Right lung (tissue), 10 donors: ENCODE results near the gene MEGF6. TPM values are rescaled to one million over a fixed set of nuclear protein-coding genes. Genes with fewer than 3 reads are reported as not detected.

ENCODE experiments used
- DNase-seq, 2 donors: peaks; one replicate each; pipeline ENCODE4 v3.0.0-alpha.2; 2013
- long read RNA-seq, 8 donors: transcript quantifications; one replicate each; lab custom pipeline, GENCODE V29; 2026
- polyA plus RNA-seq, 5 donors: library from polyadenylated mRNA; unstranded; fragments of 120-200 nt; gene quantifications; one replicate each; pipeline versions ENCODE4 v1.2.1 to v1.2.3, GENCODE V29; 2013; ENCODE audit warnings: inconsistent platforms in 1 of 5, low replicate concordance in 1 of 5; ENCODE audit not compliant: insufficient read length in 5 of 5, insufficient read depth in 1 of 5

The MEGF6 gene
- polyA plus RNA-seq = 10 to 100 TPM; 36.1 to 64.5 (median 50.8) TPM
- long read RNA-seq, donor 1, partial matches to known transcripts = 0 of 4 reads
- long read RNA-seq, donor 1, other reads (novel, unspliced or antisense) = 0 of 4 reads
- long read RNA-seq, donor 2, full-length matches to known transcripts = 3 of 3 reads
- long read RNA-seq, donor 2, partial matches to known transcripts = 0 of 3 reads
- long read RNA-seq, donor 2, other reads (novel, unspliced or antisense) = 0 of 3 reads
- long read RNA-seq, donor 3, partial matches to known transcripts = 0 of 2 reads
- long read RNA-seq, donor 3, other reads (novel, unspliced or antisense) = 0 of 2 reads
- long read RNA-seq, donor 4 = 0 reads
- long read RNA-seq, donor 5, full-length matches to known transcripts = 3 of 3 reads
- long read RNA-seq, donor 5, partial matches to known transcripts = 0 of 3 reads
- long read RNA-seq, donor 5, other reads (novel, unspliced or antisense) = 0 of 3 reads
- long read RNA-seq, donor 6, transcript MEGF6-207 (3 exons, 1,174 nt) = major isoform, 7 of 7 reads
- long read RNA-seq, donor 6, partial matches to known transcripts = 0 of 7 reads
- long read RNA-seq, donor 6, other reads (novel, unspliced or antisense) = 0 of 7 reads
- long read RNA-seq, donor 7, partial matches to known transcripts = 0 of 3 reads
- long read RNA-seq, donor 7, other reads (novel, unspliced or antisense) = 0 of 3 reads
- long read RNA-seq, donor 8 = 0 reads

- peak; percentile 85 to 86 for DNase-seq
These were observed at the start of gene MEGF6 for GRCh38 chr1:3611170-3612019. MEGF6 (minus strand) TSS chr1:3611508; CDS start chr1:3611268, 240 bp downstream.

GRCh38 chr1:3660704-3661103, 49.4 kb upstream of the MEGF6 start:
- no peak for DNase-seq

- DNase-seq = no peak
These were observed 47.8 kb upstream of the MEGF6 start for GRCh38 chr1:3659093-3659492.

- no peak for DNase-seq
These were observed 46.9 kb upstream of the MEGF6 start for GRCh38 chr1:3658231-3658615.

GRCh38 chr1:3657578-3658230, 46.4 kb upstream of the MEGF6 start:
- no peak for DNase-seq

- no peak for DNase-seq
These were observed 45.8 kb upstream of the MEGF6 start for GRCh38 chr1:3657096-3657475.

- no peak for DNase-seq
These were observed 45.3 kb upstream of the MEGF6 start for GRCh38 chr1:3656450-3657095.

GRCh38 chr1:3654549-3655281, 43.4 kb upstream of the MEGF6 start:
- no peak for DNase-seq

- no peak for DNase-seq
These were observed 41.9 kb upstream of the MEGF6 start for GRCh38 chr1:3653286-3653618.

GRCh38 chr1:3652548-3653285, 41.4 kb upstream of the MEGF6 start:
- DNase-seq = peak in 1 of 2 donors; percentile 12

- DNase-seq = peak in 1 of 2 donors; percentile 22
These were observed 40.7 kb upstream of the MEGF6 start, which contains the start of gene TP73 for GRCh38 chr1:3651930-3652547. TP73 (plus strand) TSS chr1:3652516; CDS start chr1:3682366, 29,850 bp downstream.

GRCh38 chr1:3651026-3651929, 40.0 kb upstream of the MEGF6 start:
- no peak for DNase-seq

- DNase-seq = no peak
These were observed 39.1 kb upstream of the MEGF6 start for GRCh38 chr1:3650248-3651025.

GRCh38 chr1:3649342-3650247, 38.3 kb upstream of the MEGF6 start, which contains the start of gene WRAP73:
WRAP73 (minus strand) TSS chr1:3650103; CDS start chr1:3649999, 104 bp downstream.
- DNase-seq = peak; percentile 85 to 86

- no peak for DNase-seq
These were observed 35.3 kb upstream of the MEGF6 start for GRCh38 chr1:3646596-3646995.
